H1 (cell line): Measurements from ENCODE around the gene SYTL5. TPM values are rescaled to one million over a fixed set of nuclear protein-coding genes. Genes with fewer than 3 reads are reported as not detected.

Source experiments
- CTCF ChIA-PET: fragments of 300-600 bp; sonication (Branson Sonifier 250); formaldehyde crosslinking; loops from one replicate; lab custom pipeline; 2021; ENCODE audit not compliant: partially characterized antibody; lab: Charles Lee
- POLR2A ChIA-PET: fragments of 300-600 bp; sonication (Branson Sonifier 250); formaldehyde crosslinking; loops from one replicate; lab custom pipeline; 2021; ENCODE audit warnings: inconsistent platforms; ENCODE audit not compliant: partially characterized antibody; lab: Charles Lee
- DNase-seq, 2 experiments: peaks; one replicate each; pipeline versions ENCODE4 v3.0.0 to v3.0.0-alpha.2; 2010 to 2022; ENCODE audit warnings: low spot score in 2 of 2, low read depth in 1 of 2, mixed read lengths in 1 of 2
- FAIRE-seq: peaks from 2 replicates; lab custom pipeline; 2011; peaks lifted over from hg19 to GRCh38; lab: Jason Lieb, UNC
- H2AFZ ChIP-seq: 2 replicates; pipeline ENCODE4 v1.8.1; 2012; ENCODE audit warnings: low read length, inconsistent platforms
- H2AK5ac ChIP-seq: 2 replicates; pipeline ENCODE4 v1.6.1; 2013; ENCODE audit warnings: low read depth, low read length
- H2BK120ac ChIP-seq: replicated peaks from 2 replicates; pipeline ENCODE3; 2013; ENCODE audit warnings: low read depth, low read length, inconsistent platforms
- H2BK12ac ChIP-seq: 2 replicates; pipeline ENCODE4 v1.6.1; 2013; ENCODE audit warnings: low read depth, low read length
- H2BK15ac ChIP-seq: 2 replicates; pipeline ENCODE4 v1.6.1; 2013; ENCODE audit warnings: low read length
- H2BK20ac ChIP-seq: 2 replicates; pipeline ENCODE4 v1.6.1; 2013; ENCODE audit warnings: low read length
- H2BK5ac ChIP-seq: 2 replicates; pipeline ENCODE4 v1.6.1; 2013; ENCODE audit warnings: low read depth, low read length
- H3K14ac ChIP-seq: 2 replicates; pipeline ENCODE4 v1.6.1; 2013; ENCODE audit warnings: inconsistent platforms; ENCODE audit not compliant: insufficient read length
- H3K18ac ChIP-seq: 2 replicates; pipeline ENCODE4 v1.6.1; 2013; ENCODE audit warnings: low read length; ENCODE audit errors: extremely low read depth
- H3K23ac ChIP-seq: 2 replicates; pipeline ENCODE4 v1.6.1; 2013; ENCODE audit warnings: inconsistent platforms; ENCODE audit not compliant: insufficient read length
- H3K23me2 ChIP-seq: 2 replicates; pipeline ENCODE4 v1.6.1; 2013; ENCODE audit warnings: low read depth, low read length
- H3K27ac ChIP-seq: 2 replicates; pipeline ENCODE4 v1.6.1; 2011; ENCODE audit warnings: low read depth, low read length, inconsistent platforms
- H3K27me3 ChIP-seq, 4 experiments: replicated peaks in 1 of 4; 1 replicate in 1 of 4; 2 replicates in 3 of 4; pipeline versions ENCODE4 v1.6.1 to v1.8.1; 2011 to 2013; ENCODE audit warnings: low read length in 3 of 4, mild to moderate bottlenecking in 3 of 4, inconsistent platforms in 2 of 4, mixed read lengths in 2 of 4, moderate library complexity in 1 of 4; ENCODE audit not compliant: control insufficient read depth in 3 of 4, insufficient read depth in 3 of 4; ENCODE audit errors: extremely low read depth in 1 of 4
- H3K36me3 ChIP-seq, 4 experiments: 2 replicates each; pipeline versions ENCODE4 v1.6.1 to v1.8.1; 2011 to 2013; ENCODE audit warnings: mild to moderate bottlenecking in 4 of 4, low read length in 3 of 4, moderate library complexity in 2 of 4, control low read depth in 1 of 4, inconsistent platforms in 1 of 4; ENCODE audit not compliant: insufficient read depth in 4 of 4, control insufficient read depth in 2 of 4
- H3K4ac ChIP-seq: replicated peaks from 2 replicates; pipeline ENCODE3; 2013; ENCODE audit warnings: low read length, low read depth, mixed read lengths, inconsistent platforms; ENCODE audit not compliant: insufficient read length
- H3K4me1 ChIP-seq, 4 experiments: replicated peaks in 1 of 4; 1 replicate in 1 of 4; 2 replicates in 3 of 4; pipeline versions ENCODE4 v1.6.1 to v1.8.1; 2011 to 2013; ENCODE audit warnings: low read length in 3 of 4, inconsistent platforms in 2 of 4, mixed read lengths in 1 of 4; ENCODE audit not compliant: insufficient read depth in 4 of 4, control insufficient read depth in 3 of 4
- H3K4me2 ChIP-seq, 2 experiments: 2 replicates each; pipeline versions ENCODE4 v1.6.1 to v1.8.1; 2011 to 2013; ENCODE audit warnings: low read depth in 2 of 2, low read length in 2 of 2, control low read depth in 1 of 2, inconsistent platforms in 1 of 2, mild to moderate bottlenecking in 1 of 2; ENCODE audit not compliant: insufficient read depth in 1 of 2
- H3K4me3 ChIP-seq, 4 experiments: fragments of 200-600, 300-600 bp in 1 of 4; sonication (generic), shearing (Covaris generic), sonication (Bioruptor Twin) in 1 of 4; 2 replicates each; pipeline versions ENCODE4 v1.5.1 to v1.8.1; 2011 to 2016; ENCODE audit warnings: low read length in 4 of 4, low read depth in 3 of 4, control low read depth in 2 of 4, inconsistent platforms in 2 of 4, mild to moderate bottlenecking in 2 of 4, mixed read lengths in 1 of 4, moderate library complexity in 1 of 4; ENCODE audit not compliant: insufficient read depth in 2 of 4; ENCODE audit errors: extremely low read depth in 1 of 4
- H3K56ac ChIP-seq: replicated peaks from 2 replicates; pipeline ENCODE3; 2013; ENCODE audit warnings: low read depth, mild to moderate bottlenecking, mixed read lengths, low read length, inconsistent platforms; ENCODE audit not compliant: insufficient read length
- H3K79me1 ChIP-seq: 2 replicates; pipeline ENCODE4 v1.6.1; 2013; ENCODE audit warnings: low read depth, low read length, control low read depth
- H3K79me2 ChIP-seq, 2 experiments: 2 replicates each; pipeline versions ENCODE4 v1.6.1 to v1.8.1; 2012 to 2013; ENCODE audit warnings: low read length in 2 of 2, mild to moderate bottlenecking in 2 of 2, inconsistent platforms in 1 of 2; ENCODE audit not compliant: insufficient read depth in 2 of 2, control insufficient read depth in 1 of 2
- H3K9ac ChIP-seq, 4 experiments: replicated peaks in 1 of 4; 1 replicate in 1 of 4; 2 replicates in 3 of 4; pipeline versions ENCODE4 v1.6.1 to v1.8.1; 2011 to 2013; ENCODE audit warnings: low read depth in 3 of 4, low read length in 3 of 4, control low read depth in 2 of 4, mild to moderate bottlenecking in 2 of 4, moderate library complexity in 2 of 4, inconsistent platforms in 1 of 4; ENCODE audit errors: extremely low read depth in 1 of 4
- H3K9me3 ChIP-seq, 2 experiments: 2 replicates each; pipeline versions ENCODE4 v1.6.1 to v1.8.1; 2012 to 2013; ENCODE audit warnings: mild to moderate bottlenecking in 2 of 2, moderate library complexity in 2 of 2, control low read depth in 1 of 2, inconsistent platforms in 1 of 2, low read depth in 1 of 2, low read length in 1 of 2, mixed read lengths in 1 of 2; ENCODE audit not compliant: insufficient read depth in 2 of 2
- H4K20me1 ChIP-seq, 2 experiments: replicated peaks in 1 of 2; 2 replicates each; pipeline versions ENCODE3 to v1.8.1; 2011 to 2013; ENCODE audit warnings: inconsistent platforms in 2 of 2, low read length in 2 of 2, mild to moderate bottlenecking in 1 of 2; ENCODE audit not compliant: insufficient read depth in 2 of 2, control insufficient read depth in 1 of 2
- H4K5ac ChIP-seq: 2 replicates; pipeline ENCODE4 v1.6.1; 2013; ENCODE audit warnings: low read length, low read depth, mixed read lengths, inconsistent platforms; ENCODE audit not compliant: insufficient read length
- H4K8ac ChIP-seq: 2 replicates; pipeline ENCODE4 v1.8.0; 2013; ENCODE audit warnings: mild to moderate bottlenecking, moderate library complexity, low read length, inconsistent platforms; ENCODE audit not compliant: insufficient read depth; ENCODE audit errors: extremely low read depth
- H4K91ac ChIP-seq: replicated peaks from 2 replicates; pipeline ENCODE3; 2013; ENCODE audit warnings: low read length, mixed read lengths, inconsistent platforms; ENCODE audit not compliant: insufficient read length
- CREB1 ChIP-seq: IDR thresholded peaks from 2 replicates; pipeline ENCODE4 v1.6.1; 2012; ENCODE audit warnings: inconsistent platforms
- JUND ChIP-seq: IDR thresholded peaks from 2 replicates; pipeline ENCODE4 v1.6.1; 2011; ENCODE audit warnings: mild to moderate bottlenecking, improper control_type of control experiment, low read length
- WGBS, 2 experiments: shearing (Covaris generic) in 1 of 2; methylation state at CpG; one replicate each; pipeline versions ENCODE4 v1.1.6 to v1.1.7; 2013 to 2015; ENCODE audit warnings: low lambda C conversion rate in 2 of 2, mixed read lengths in 2 of 2, inconsistent platforms in 1 of 2, low coverage in 1 of 2, missing lambda C conversion rate in 1 of 2; ENCODE audit not compliant: insufficient replicate concordance in 2 of 2, insufficient coverage in 1 of 2, insufficient read length in 1 of 2; ENCODE audit errors: extremely low coverage in 1 of 2, missing lambda C conversion rate in 1 of 2; 5-methylcytosine and 5-hydroxymethylcytosine counted together
- polyA plus RNA-seq, 7 experiments: library from polyadenylated mRNA; depleted of rRNA in 3 of 7; stranded (reverse) in 5 of 7; unstranded in 2 of 7; fragments of >200 nt in 5 of 7; fragments of 200-250 nt in 2 of 7; gene quantifications; 1 replicate in 5 of 7; 2 replicates in 1 of 7; 4 replicates in 1 of 7; pipeline versions ENCODE4 v1.2.1 to v1.2.3, GENCODE V29; 2011 to 2013; ENCODE audit warnings: missing spikeins in 2 of 7, mixed read lengths in 2 of 7
- total RNA-seq: library from RNA; stranded (reverse); fragmentation: NEBNext Ultra II Directional; extraction: Animal tissue kit (Norgen Biotek cat#: 25700); gene quantifications from 2 replicates; pipeline ENCODE4 v1.2.1, GENCODE V29; 2021
- TF ChIP-seq, protein P1 (sequence below): IDR thresholded peaks from 2 replicates; pipeline ENCODE4 v1.6.1; 2011; ENCODE audit warnings: low read length, improper control_type of control experiment

The SYTL5 gene
- total and polyA plus RNA-seq, 2 of the 8 experiments (the other 6 are each of a cell fraction or from before 2014, with no cell fraction given): 0.15 to 0.52 TPM

GRCh38 chrX:38108364-38108763 is 102.0 kb downstream of the SYTL5 start:
- H3K27ac ChIP-seq: no peak overlapping the region
- H3K27me3 ChIP-seq: no peaks in the 10 kb centered on the region
- no peak overlapping the region for H3K4ac ChIP-seq
- H4K91ac ChIP-seq: no peak overlapping the region
- TF ChIP-seq CREB1: no peak
- TF ChIP-seq, protein P1, sequence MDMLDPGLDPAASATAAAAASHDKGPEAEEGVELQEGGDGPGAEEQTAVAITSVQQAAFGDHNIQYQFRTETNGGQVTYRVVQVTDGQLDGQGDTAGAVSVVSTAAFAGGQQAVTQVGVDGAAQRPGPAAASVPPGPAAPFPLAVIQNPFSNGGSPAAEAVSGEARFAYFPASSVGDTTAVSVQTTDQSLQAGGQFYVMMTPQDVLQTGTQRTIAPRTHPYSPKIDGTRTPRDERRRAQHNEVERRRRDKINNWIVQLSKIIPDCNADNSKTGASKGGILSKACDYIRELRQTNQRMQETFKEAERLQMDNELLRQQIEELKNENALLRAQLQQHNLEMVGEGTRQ: no peak
- no peak for TF ChIP-seq JUND
- H3K9me3 ChIP-seq: no peaks in the 10 kb centered on the region
- H3K4me3 ChIP-seq: no peak overlapping the region
- H4K8ac ChIP-seq: no peak overlapping the region
- no peaks in the 10 kb centered on the region for H4K20me1 ChIP-seq
- H3K79me2 ChIP-seq: no peaks in the 10 kb centered on the region
- no peak for DNase-seq
- H2BK12ac ChIP-seq: no peak overlapping the region
- no peaks in the 10 kb centered on the region for H3K36me3 ChIP-seq
- no peaks in the 10 kb centered on the region for H3K23me2 ChIP-seq
- no peak overlapping the region for H4K5ac ChIP-seq
- no peak overlapping the region for H3K9ac ChIP-seq
- no peaks in the 10 kb centered on the region for H3K4me1 ChIP-seq
- no peak overlapping the region for H2AK5ac ChIP-seq
- H2BK20ac ChIP-seq: no peak overlapping the region
- H3K14ac ChIP-seq: no peak overlapping the region
- no peaks in the 10 kb centered on the region for H3K79me1 ChIP-seq
- H2AFZ ChIP-seq: no peak overlapping the region
- no peak overlapping the region for H2BK15ac ChIP-seq
- H3K18ac ChIP-seq: no peak overlapping the region
- no peak overlapping the region for H3K4me2 ChIP-seq
- no peak overlapping the region for H2BK5ac ChIP-seq
- FAIRE-seq: no peak
- POLR2A ChIA-PET: no interaction called here
- no peak overlapping the region for H3K23ac ChIP-seq
- H2BK120ac ChIP-seq: no peak overlapping the region
- CTCF ChIA-PET: no interaction called here
- H3K56ac ChIP-seq: no peak overlapping the region
- 96% methylated on average over 6 of the region's 6 CpGs; no CpG with 5 or more reads in 1 of the 2 experiments for WGBS, 2 experiments
